PC-3 (cell line): ENCODE measurements around the gene CHTOP. TPM values are rescaled to one million over a fixed set of nuclear protein-coding genes. Genes with fewer than 3 reads are reported as not detected.
"Not testable (repeated sequence)": the region's sequence is repeated elsewhere in the genome, so short reads cannot be mapped to it uniquely, and the experiment has no call there.

Experiments used
- ATAC-seq: fragments of 200-7000 bp; cut with Tn5 transposase; 2 replicates; pipeline ENCODE4 v1.9.1; 2020; ENCODE audit warnings: mild to moderate bottlenecking, moderate library complexity
- BruUV-seq: library from RNA; stranded (reverse); fragments of 400-500 nt; replicated peaks from 2 replicates; lab custom pipeline; 2021; lab: Mats Ljungman, UMichigan
- CTCF ChIA-PET: fragments of 300-600 bp; sonication (Branson Sonifier 250); formaldehyde crosslinking; loops from one replicate; lab custom pipeline; 2022; ENCODE audit warnings: antibody characterized with exemption; lab: Charles Lee
- POLR2A ChIA-PET: fragments of 300-600 bp; sonication (Branson Sonifier 250); formaldehyde crosslinking; loops from one replicate; lab custom pipeline; 2022; ENCODE audit warnings: antibody characterized with exemption; ENCODE audit not compliant: unreplicated experiment; lab: Charles Lee
- DNase-seq: peaks from one replicate; pipeline ENCODE4 v3.0.0-alpha.2; 2015
- H2AFZ ChIP-seq: fragments of 300-600 bp; sonication (generic); 2 replicates; pipeline ENCODE4 v1.6.0; 2016; ENCODE audit warnings: antibody characterized with exemption, low read length
- H3F3A ChIP-seq: fragments of 300-600 bp; sonication (generic); one replicate; pipeline ENCODE4 v1.6.0; 2017; ENCODE audit warnings: antibody characterized with exemption, low read length, control low read depth, mild to moderate bottlenecking; ENCODE audit not compliant: unreplicated experiment
- H3K27ac ChIP-seq: fragments of 300-600 bp; sonication (generic); 2 replicates; pipeline ENCODE4 v1.5.1; 2016; ENCODE audit warnings: mild to moderate bottlenecking, low read length
- H3K27me3 ChIP-seq: fragments of 300-600 bp; sonication (generic); 2 replicates; pipeline ENCODE4 v1.6.1; 2016; ENCODE audit warnings: low read length, mixed read lengths
- H3K36me3 ChIP-seq: fragments of 300-600 bp; sonication (generic); 2 replicates; pipeline ENCODE4 v1.6.1; 2016; ENCODE audit warnings: low read depth, mixed run types, low read length, mixed read lengths
- H3K4me1 ChIP-seq: fragments of 300-600 bp; sonication (generic); 2 replicates; pipeline ENCODE4 v1.5.1; 2016; ENCODE audit warnings: low read length; ENCODE audit not compliant: insufficient read depth
- H3K4me2 ChIP-seq: fragments of 300-600 bp; sonication (generic); 2 replicates; pipeline ENCODE4 v1.6.0; 2016; ENCODE audit warnings: low read length
- H3K4me3 ChIP-seq: fragments of 300-600 bp; sonication (generic); 2 replicates; pipeline ENCODE4 v1.5.1; 2016; ENCODE audit warnings: mild to moderate bottlenecking, low read length, mixed read lengths
- H3K79me2 ChIP-seq: fragments of 300-600 bp; sonication (generic); 2 replicates; pipeline ENCODE4 v1.6.1; 2017; ENCODE audit warnings: low read length, mixed read lengths
- H3K9ac ChIP-seq: fragments of 300-600 bp; sonication (generic); 2 replicates; pipeline ENCODE4 v1.6.0; 2016; ENCODE audit warnings: mild to moderate bottlenecking, low read length
- H3K9me2 ChIP-seq: fragments of 300-600 bp; sonication (generic); replicated peaks from 2 replicates; pipeline ENCODE4 v1.6.1; 2016; ENCODE audit warnings: mixed run types, low read length, mixed read lengths
- H3K9me3 ChIP-seq: fragments of 300-600 bp; sonication (generic); 2 replicates; pipeline ENCODE4 v1.6.1; 2016; ENCODE audit warnings: low read length, mixed read lengths
- H4K20me1 ChIP-seq: fragments of 300-600 bp; sonication (generic); 2 replicates; pipeline ENCODE4 v1.6.1; 2016; ENCODE audit warnings: low read length, mixed read lengths
- CTCF ChIP-seq: fragments of 300-600 bp; sonication (generic); conservative IDR thresholded peaks from 2 replicates; pipeline ENCODE4 v1.5.1; 2017; ENCODE audit warnings: antibody characterized with exemption, low read depth, mild to moderate bottlenecking, low read length
- EZH2 ChIP-seq: fragments of 300-600 bp; sonication (generic); IDR thresholded peaks from one replicate; pipeline ENCODE4 v1.6.1; 2017; ENCODE audit warnings: antibody characterized with exemption, mild to moderate bottlenecking, low read length; ENCODE audit not compliant: unreplicated experiment
- EZH2phosphoT487 ChIP-seq: fragments of 300-600 bp; sonication (generic); IDR thresholded peaks from 2 replicates; pipeline ENCODE4 v1.6.1; 2018; ENCODE audit warnings: mild to moderate bottlenecking, antibody characterized with exemption, low read length, borderline replicate concordance
- intact Hi-C: fragments of 100-400 bp; cut with micrococcal nuclease; formaldehyde crosslinking; loops from 2 replicates; pipeline ENCODE4 v1.9.0; 2023
- total RNA-seq: library from RNA; depleted of rRNA; stranded (reverse); fragments of >200 nt; gene quantifications from 2 replicates; pipeline ENCODE4 v1.2.3, GENCODE V29; 2014

The CHTOP gene
- total RNA-seq, 1 experiment from 2014 or later: 101 TPM

GRCh38 chr1:153638261-153638660 is 4.4 kb downstream of the CHTOP start:
- Histone ChIP-seq H3K27me3 (no peaks in the 10 kb centered on the region), H4K20me1 (peaks cover 18% of the 10 kb centered on the region; the same call in 1 of the 2 replicates), H3K4me1 (peaks cover 14% of the 10 kb centered on the region), H3K9ac (no peak overlapping the region), H3K9me2 (no peaks in the 10 kb centered on the region), H3K9me3 (no peaks in the 10 kb centered on the region), H3K27ac (no peak overlapping the region), H3K79me2 (peaks cover 94% of the 10 kb centered on the region), H2AFZ (no peak overlapping the region), H3K36me3 (peaks cover 68% of the 10 kb centered on the region), H3K4me2 (no peak overlapping the region), H3F3A (peaks cover 4% of the 10 kb centered on the region), H3K4me3 (no peak overlapping the region)
- BruUV-seq: no TSS peak
- TF ChIP-seq CTCF (no peak), EZH2 (no peak), EZH2phosphoT487 (no peak)
- ATAC-seq: no peak
- DNase-seq: no peak
- ChIA-PET POLR2A (interaction anchor here (0.7 kb wide), 1 partner anchor 20 kb away, joined by 3 read pairs; the partner anchor contains the start of gene SNAPIN), CTCF (no interaction called here)
- intact Hi-C loops: no loop called here

- H3K27ac ChIP-seq: no peak overlapping the region
Observed at GRCh38 chr1:153639280-153639679, 5.4 kb downstream of the CHTOP start.

GRCh38 chr1:153640213-153640612 is 6.3 kb downstream of the CHTOP start:
- H2AFZ ChIP-seq, H3K27me3 ChIP-seq, CTCF ChIA-PET, H3K27ac ChIP-seq, BruUV-seq, ATAC-seq, H3K9me2 ChIP-seq, H3K9ac ChIP-seq, DNase-seq, intact Hi-C loops, H3K4me3 ChIP-seq, H3K9me3 ChIP-seq, H3K4me2 ChIP-seq: not testable (repeated sequence)
- Histone ChIP-seq H3F3A (peaks cover 10% of the 10 kb centered on the region), H4K20me1 (peaks cover 22% of the 10 kb centered on the region; the same call in 1 of the 2 replicates), H3K4me1 (peaks cover 10% of the 10 kb centered on the region), H3K79me2 (peaks cover 93% of the 10 kb centered on the region), H3K36me3 (peaks cover 88% of the 10 kb centered on the region)
- POLR2A ChIA-PET: interaction anchor here (0.7 kb wide), 1 partner anchor 24 kb away, joined by 3 read pairs; the partner anchor contains the start of gene S100A14

More at GRCh38 chr1:153639280-153639679, 5.4 kb downstream of the CHTOP start:
- TF ChIP-seq CTCF (no peak), EZH2 (no peak), EZH2phosphoT487 (no peak)
- Histone ChIP-seq H3F3A (peaks cover 9% of the 10 kb centered on the region), H3K36me3 (peaks cover 79% of the 10 kb centered on the region), H3K9me2 (no peaks in the 10 kb centered on the region), H3K9ac (no peak overlapping the region), H3K79me2 (peaks cover 99% of the 10 kb centered on the region), H3K4me2 (no peak overlapping the region), H4K20me1 (peaks cover 22% of the 10 kb centered on the region; the same call in 1 of the 2 replicates), H2AFZ (no peak overlapping the region), H3K4me1 (peaks cover 10% of the 10 kb centered on the region), H3K27me3 (no peaks in the 10 kb centered on the region), H3K4me3 (no peak overlapping the region), H3K9me3 (no peaks in the 10 kb centered on the region)
- intact Hi-C loops: no loop called here
- ChIA-PET CTCF (no interaction called here), POLR2A (no interaction called here)
- no peak for DNase-seq
- no TSS peak for BruUV-seq
- ATAC-seq: no peak
